BJ (cell line): ENCODE results near the gene GLP2R. TPM values are rescaled to one million over a fixed set of nuclear protein-coding genes. Genes with fewer than 3 reads are reported as not detected.

Experiments
- CTCF ChIA-PET: fragments of 350-600 bp; formaldehyde crosslinking; extraction: SDS; loops from one replicate; lab custom pipeline; 2021; ENCODE audit warnings: antibody characterized with exemption, inconsistent platforms; lab: Yijun Ruan, JAX
- POLR2A ChIA-PET: fragments of 300-600 bp; sonication (Branson Sonifier 250); formaldehyde crosslinking; extraction: SDS; loops from one replicate; lab custom pipeline; 2021; ENCODE audit warnings: antibody characterized with exemption; lab: Charles Lee
- DNase-seq: peaks from one replicate; pipeline ENCODE4 v3.0.0-alpha.2; 2011; ENCODE audit warnings: low read depth
- H3K27me3 ChIP-seq: 2 replicates; pipeline ENCODE4 v1.6.0; 2011; ENCODE audit warnings: low read length; ENCODE audit not compliant: control insufficient read depth, insufficient read depth
- H3K36me3 ChIP-seq: 2 replicates; pipeline ENCODE4 v1.5.1; 2011; ENCODE audit warnings: low read length; ENCODE audit not compliant: control insufficient read depth, insufficient read depth
- H3K4me3 ChIP-seq: 2 replicates; pipeline ENCODE4 v1.5.1; 2011; ENCODE audit warnings: low read depth, mild to moderate bottlenecking, control low read depth, low read length
- polyA plus RNA-seq: library from polyadenylated mRNA; depleted of rRNA; stranded (reverse); fragments of >200 nt; gene quantifications from 2 replicates; pipeline ENCODE4 v1.2.3, GENCODE V29; 2011
- TF ChIP-seq, protein P1 (sequence below): IDR thresholded peaks from 2 replicates; pipeline ENCODE4 v1.5.1; 2011; ENCODE audit warnings: low read depth, mild to moderate bottlenecking, control low read depth, inconsistent platforms, low read length, moderate library complexity; ENCODE audit not compliant: insufficient read depth

The GLP2R gene
- polyA plus RNA-seq, 1 experiment: 0.05 TPM

DNA sequence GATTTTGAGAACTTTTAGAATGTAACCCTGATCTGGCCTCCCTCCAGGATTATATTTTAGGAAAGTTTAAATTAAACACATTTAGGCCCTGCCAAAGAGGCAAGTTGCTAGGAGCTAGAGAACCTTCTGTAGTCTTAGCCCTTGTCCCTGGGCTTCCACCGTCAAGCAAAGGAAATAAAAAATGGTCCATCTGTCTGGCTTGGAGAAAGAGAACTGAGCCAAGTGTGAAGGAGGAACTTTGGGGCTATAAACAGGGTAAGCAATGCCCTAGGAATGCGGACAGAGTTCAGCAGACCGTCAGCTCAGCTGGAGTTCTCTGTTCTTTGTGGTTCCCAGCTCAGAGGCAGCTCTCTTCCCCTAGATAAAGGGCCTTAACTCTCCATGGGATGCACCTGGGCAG lies 49.7 kb downstream of the GLP2R start:
- H3K4me3 ChIP-seq: no peak overlapping the region
- DNase-seq: peak; percentile 50
- H3K36me3 ChIP-seq: no peaks in the 10 kb centered on the region
- no peaks in the 10 kb centered on the region for H3K27me3 ChIP-seq
- CTCF ChIA-PET: interaction anchor here (1.4 kb wide), 1 partner anchor 15 kb away, joined by 3 read pairs; no protein-coding TSS in a partner anchor
- POLR2A ChIA-PET: no interaction called here
- TF ChIP-seq, protein P1, sequence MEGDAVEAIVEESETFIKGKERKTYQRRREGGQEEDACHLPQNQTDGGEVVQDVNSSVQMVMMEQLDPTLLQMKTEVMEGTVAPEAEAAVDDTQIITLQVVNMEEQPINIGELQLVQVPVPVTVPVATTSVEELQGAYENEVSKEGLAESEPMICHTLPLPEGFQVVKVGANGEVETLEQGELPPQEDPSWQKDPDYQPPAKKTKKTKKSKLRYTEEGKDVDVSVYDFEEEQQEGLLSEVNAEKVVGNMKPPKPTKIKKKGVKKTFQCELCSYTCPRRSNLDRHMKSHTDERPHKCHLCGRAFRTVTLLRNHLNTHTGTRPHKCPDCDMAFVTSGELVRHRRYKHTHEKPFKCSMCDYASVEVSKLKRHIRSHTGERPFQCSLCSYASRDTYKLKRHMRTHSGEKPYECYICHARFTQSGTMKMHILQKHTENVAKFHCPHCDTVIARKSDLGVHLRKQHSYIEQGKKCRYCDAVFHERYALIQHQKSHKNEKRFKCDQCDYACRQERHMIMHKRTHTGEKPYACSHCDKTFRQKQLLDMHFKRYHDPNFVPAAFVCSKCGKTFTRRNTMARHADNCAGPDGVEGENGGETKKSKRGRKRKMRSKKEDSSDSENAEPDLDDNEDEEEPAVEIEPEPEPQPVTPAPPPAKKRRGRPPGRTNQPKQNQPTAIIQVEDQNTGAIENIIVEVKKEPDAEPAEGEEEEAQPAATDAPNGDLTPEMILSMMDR: no peak

DNA sequence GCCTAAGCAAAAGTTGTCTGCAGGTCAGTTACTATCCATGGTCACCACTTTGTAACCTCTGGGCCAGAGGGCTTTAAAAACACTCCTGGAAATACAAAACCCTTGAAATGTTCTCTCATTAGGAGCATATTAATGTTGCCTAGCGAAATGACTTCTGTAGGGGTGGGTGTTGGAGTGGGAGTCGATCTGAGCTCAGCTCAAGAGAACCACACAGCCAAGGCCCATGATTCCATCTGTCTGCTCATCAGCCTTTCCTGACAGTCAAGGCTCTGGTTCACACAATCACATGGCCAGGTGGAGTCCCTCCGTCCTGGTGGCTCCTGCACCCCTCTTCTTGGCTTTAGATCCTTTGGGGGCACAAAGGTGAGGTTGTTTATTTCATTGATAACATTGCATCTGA lies 52.6 kb downstream of the GLP2R start:
- ChIA-PET CTCF (interaction anchor here (0.9 to 3.3 kb wide), 3 partner anchors 11 to 51 kb away, joined by 3 to 19 read pairs (median 3); no protein-coding TSS in a partner anchor), POLR2A (no interaction called here)
- no peaks in the 10 kb centered on the region for H3K36me3 ChIP-seq
- TF ChIP-seq, protein P1: no peak
- no peak for DNase-seq
- no peak overlapping the region for H3K4me3 ChIP-seq
- H3K27me3 ChIP-seq: no peaks in the 10 kb centered on the region

DNA sequence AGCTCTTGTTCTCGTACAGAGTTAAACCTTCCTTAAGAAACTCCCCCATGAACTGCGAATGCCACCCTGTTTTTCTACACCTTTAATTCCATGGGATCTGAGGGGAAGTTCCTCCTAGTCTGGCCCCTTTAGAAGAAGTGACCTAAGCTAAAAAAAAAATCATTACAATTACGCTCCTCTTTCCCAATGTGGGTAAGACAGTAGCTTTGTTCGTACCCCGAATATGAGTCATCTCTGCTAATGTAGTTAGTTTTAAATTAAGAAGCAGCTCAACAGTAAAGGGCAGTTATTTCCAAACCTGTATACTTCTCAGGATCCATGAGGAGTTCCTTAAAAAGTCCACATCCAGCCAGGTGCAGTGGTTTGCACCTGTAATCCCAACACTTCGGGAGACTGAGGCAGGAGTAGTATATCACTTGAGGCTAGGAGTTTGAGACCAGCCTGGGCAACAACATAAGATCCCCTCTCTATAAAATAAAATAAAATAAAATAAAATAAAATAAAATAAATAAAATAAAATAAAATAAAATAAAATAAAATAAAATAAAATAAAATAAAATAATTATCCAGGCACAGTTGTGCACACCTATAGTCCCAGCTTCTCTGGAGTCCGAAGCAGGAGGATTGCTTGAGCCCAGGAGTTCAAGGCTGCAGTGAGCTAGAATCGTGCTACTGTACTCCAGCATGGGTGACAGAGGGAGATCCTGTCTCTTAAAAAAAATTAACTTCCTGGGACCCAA lies 53.2 kb downstream of the GLP2R start:
- H3K27me3 ChIP-seq: no peaks in the 10 kb centered on the region
- CTCF ChIA-PET: interaction anchor here (1.0 to 3.3 kb wide), 3 partner anchors 10 to 50 kb away, joined by 3 to 19 read pairs (median 4); no protein-coding TSS in a partner anchor
- H3K36me3 ChIP-seq: no peaks in the 10 kb centered on the region
- DNase-seq: no peak
- H3K4me3 ChIP-seq: no peak overlapping the region
- POLR2A ChIA-PET: no interaction called here
- TF ChIP-seq, protein P1: no peak

DNA sequence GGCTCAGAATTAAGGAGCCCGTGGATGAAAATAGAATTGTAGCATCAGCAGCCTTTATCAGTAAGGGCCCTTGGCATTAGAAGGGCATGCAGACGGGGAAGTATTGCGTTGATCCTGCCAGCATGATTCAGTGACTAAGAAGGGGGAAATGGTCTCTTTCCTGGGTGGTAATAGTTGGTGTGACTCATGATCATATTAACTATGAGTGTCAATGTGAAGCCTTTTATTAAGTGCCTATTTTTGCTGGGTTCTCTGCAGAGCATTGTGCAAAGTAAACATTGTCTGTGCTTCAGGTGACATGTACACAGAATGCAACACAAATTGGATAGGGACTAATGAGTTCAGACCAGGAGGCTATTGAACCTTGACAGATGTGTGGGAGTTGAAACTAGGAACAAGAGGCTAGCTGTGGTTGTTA lies 54.9 kb downstream of the GLP2R start:
- Histone ChIP-seq H3K36me3 (no peaks in the 10 kb centered on the region), H3K4me3 (no peak overlapping the region), H3K27me3 (no peaks in the 10 kb centered on the region)
- ChIA-PET POLR2A (no interaction called here), CTCF (interaction anchor here (1.4 to 3.3 kb wide), 2 partner anchors 9 to 49 kb away, joined by 4 to 19 read pairs; no protein-coding TSS in a partner anchor)
- TF ChIP-seq, protein P1: no peak
- no peak for DNase-seq

GRCh38 chr17:9883451-9883850 lies 57.7 kb downstream of the GLP2R start:
- Histone ChIP-seq H3K27me3 (0 out of 2 replicates have a peak, but pooled peaks cover 2% of the 10 kb centered on the region), H3K4me3 (no peak overlapping the region), H3K36me3 (no peaks in the 10 kb centered on the region)
- ChIA-PET CTCF (interaction anchor here (1.9 kb wide), 1 partner anchor 8 kb away, joined by 7 read pairs; no protein-coding TSS in a partner anchor), POLR2A (no interaction called here)
- no peak for DNase-seq
- TF ChIP-seq, protein P1: no peak
